ENCODE data around the gene BPI. TPM values are rescaled to one million over a fixed set of nuclear protein-coding genes. Genes with fewer than 3 reads are reported as not detected.
"Not testable (repeated sequence)": the region's sequence is repeated elsewhere in the genome, so short reads cannot be mapped to it uniquely, and the experiment has no call there.

BPI gene
- 0.91 and 1.5 TPM in 2 replicates for total RNA-seq (2014; rRNA removed; shearing (Covaris generic))

- DNase-seq (ENCODE audit: low read depth): peak; percentile 87
Measured at GRCh38 chr20:38303908-38304379, at the start of gene BPI. Gene BPI, plus strand, starts transcription at chr20:38304156. Its CDS starts 68 bp downstream, at chr20:38304224.

DNA sequence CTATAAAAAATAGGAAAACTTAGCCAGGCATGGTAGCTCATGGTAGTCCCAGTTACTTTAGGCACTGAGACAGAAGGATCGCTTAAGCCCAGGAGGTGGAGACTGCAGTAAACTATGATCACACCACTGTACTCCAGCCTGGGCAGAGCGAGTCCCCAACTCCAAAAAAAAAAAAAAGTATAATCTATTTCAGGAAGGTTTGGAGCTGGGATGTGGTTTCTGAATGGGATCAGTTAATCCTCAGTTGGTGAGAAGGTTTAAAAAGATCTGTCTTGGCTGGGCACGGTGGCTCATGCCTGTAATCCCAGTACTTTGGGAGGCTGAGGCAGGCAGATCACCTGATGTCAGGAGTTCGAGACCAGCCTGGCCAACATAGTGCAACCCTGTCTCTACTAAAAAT is 49.3 kb upstream of the BPI start:
- not testable (repeated sequence) for DNase-seq (ENCODE audit: low read depth)

GRCh38 chr20:38255393-38255792 is 48.6 kb upstream of the BPI start:
- DNase-seq (ENCODE audit: low read depth): no peak

- DNase-seq (ENCODE audit: low read depth): no peak
Measured at GRCh38 chr20:38256021-38256420, 47.9 kb upstream of the BPI start.

GRCh38 chr20:38256966-38257365 is 47.0 kb upstream of the BPI start:
- DNase-seq (ENCODE audit: low read depth): no peak

GRCh38 chr20:38258545-38259215 is 45.3 kb upstream of the BPI start:
- no peak for DNase-seq (ENCODE audit: low read depth)

DNA sequence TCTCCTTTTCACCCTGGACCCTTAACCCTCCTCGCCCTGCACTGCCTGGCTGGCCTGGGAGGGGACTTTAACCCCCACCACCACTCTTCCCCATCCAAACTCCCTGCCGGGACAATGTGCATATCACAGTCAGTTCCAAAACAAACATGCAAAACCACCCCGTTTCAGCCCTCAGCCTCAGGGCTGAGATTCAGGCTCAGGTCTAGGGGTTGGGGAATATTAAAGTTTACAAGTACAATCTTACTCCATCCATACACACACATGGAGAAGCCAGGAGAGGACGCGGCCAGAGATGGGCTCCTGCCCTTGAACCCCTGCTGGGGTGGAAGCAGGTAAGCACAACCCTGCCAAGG is 44.0 kb upstream of the BPI start:
- DNase-seq (ENCODE audit: low read depth): peak; percentile 55

DNA sequence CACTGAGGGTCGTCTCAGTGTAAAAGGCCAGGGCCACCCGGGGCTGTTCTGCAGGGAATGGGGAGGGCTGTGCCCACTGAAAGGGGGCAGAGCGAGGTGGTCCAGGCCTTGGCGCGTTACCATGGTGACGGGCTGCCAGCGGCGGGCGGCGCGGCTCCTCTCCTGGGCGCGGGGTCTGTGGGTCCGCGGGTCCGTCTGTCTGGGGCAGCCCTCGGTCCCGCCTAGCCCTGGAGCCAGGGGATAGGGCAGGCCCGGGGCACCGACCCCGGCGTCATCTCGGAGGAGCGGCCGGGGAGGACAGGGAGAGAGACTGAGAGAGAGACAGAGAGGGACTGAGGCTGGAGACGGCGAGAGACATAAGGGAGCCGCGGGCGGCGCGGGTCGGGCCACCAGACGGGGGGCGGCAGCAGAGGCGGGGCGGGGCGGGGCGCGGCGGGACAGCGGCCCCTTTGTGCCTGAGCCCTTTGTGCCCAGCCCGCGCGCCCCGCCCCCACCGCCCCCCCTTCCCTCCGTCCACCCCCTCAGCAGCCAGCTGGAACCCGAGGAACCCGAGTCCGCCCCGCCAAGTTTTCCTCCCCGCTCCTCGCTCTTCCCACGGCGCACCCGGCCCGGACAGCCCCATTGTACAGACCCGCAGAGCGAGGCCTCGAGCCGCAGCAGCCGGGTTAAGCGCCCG is 43.4 kb upstream of the BPI start, which contains the start of gene KIAA1755:
KIAA1755 (minus strand) TSS at position 358 of the 676 bp plus-strand sequence; CDS start at position 123, 235 bp downstream.
- DNase-seq (ENCODE audit: low read depth): peak; percentile 30

- DNase-seq (ENCODE audit: low read depth): no peak
Measured at GRCh38 chr20:38261054-38261390, 42.9 kb upstream of the BPI start.

DNA sequence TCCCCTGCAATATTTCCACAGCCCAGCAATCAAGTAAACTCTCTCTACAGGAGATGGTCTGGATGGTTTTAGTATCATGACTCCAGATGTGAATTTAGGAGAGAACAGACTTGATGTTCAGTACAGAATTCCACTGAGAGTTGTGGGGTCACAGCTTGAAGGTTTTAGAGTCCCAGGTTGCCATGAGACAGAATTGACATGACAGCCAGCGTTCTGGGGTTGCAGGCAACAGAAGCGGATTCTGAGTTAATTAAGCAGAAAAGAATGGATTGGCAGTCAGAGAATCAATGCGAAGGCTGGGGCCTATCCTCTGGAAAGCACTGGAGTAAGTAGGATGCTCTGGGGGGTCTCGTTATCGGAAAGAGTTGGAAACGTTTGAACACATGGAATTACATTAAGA is 41.0 kb upstream of the BPI start:
- no peak for DNase-seq (ENCODE audit: low read depth)

- no peak for DNase-seq (ENCODE audit: low read depth)
Measured at GRCh38 chr20:38266426-38266825, 37.5 kb upstream of the BPI start.

GRCh38 chr20:38267296-38267695 is 36.7 kb upstream of the BPI start:
- DNase-seq (ENCODE audit: low read depth): no peak

- DNase-seq (ENCODE audit: low read depth): no peak
Measured at GRCh38 chr20:38267901-38268514, 35.9 kb upstream of the BPI start.

GRCh38 chr20:38269040-38269439 is 34.9 kb upstream of the BPI start:
- no peak for DNase-seq (ENCODE audit: low read depth)

DNA sequence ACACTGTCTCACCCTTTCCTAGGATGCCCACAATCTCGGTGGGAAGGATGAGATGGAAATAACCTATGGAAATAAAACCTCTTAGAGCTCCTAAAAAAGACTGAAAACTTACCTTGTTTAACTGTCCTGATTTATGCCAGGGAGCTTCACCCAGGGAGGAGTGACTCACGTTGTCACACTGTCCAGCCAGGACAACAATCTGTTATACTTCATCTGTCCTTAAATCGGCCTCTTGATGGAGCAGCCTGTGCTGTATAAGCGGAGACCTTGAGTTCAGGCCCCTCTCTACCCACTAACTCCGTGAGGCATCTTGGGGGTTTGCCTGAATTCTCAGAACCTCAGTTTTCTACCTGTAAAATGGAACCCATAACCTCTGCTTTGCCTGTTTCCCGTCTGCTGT is 34.2 kb upstream of the BPI start:
- peak; percentile 65 for DNase-seq (ENCODE audit: low read depth)

- DNase-seq (ENCODE audit: low read depth): peak; percentile 100
Measured at GRCh38 chr20:38270869-38271605, 32.9 kb upstream of the BPI start.

DNA sequence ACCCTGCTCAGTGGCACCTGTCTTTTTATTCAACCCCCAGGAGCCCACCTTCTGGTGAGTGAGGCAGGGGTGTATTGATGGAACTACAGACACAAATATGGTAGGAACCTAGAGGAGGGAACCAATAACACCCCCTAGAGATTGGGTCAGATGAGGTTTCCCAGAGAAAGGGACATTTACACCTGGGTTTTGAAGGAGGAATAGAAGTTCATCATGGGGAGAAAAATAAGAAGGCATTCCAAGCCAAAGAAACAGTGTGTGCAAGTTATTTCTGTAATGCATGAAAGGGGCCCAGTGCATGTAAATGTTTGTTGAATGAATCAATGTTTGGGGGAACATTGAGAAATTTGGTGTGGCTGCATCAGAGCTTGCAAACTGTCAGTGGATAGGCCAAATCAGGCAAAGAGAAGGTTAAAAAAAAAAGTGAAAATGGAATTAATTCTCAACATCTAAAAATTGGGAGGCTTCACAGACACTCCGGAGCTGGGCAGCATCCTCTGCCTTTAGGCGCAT is 32.3 kb upstream of the BPI start:
- no peak for DNase-seq (ENCODE audit: low read depth)

GRCh38 chr20:38272398-38272797 is 31.6 kb upstream of the BPI start:
- DNase-seq (ENCODE audit: low read depth): peak; percentile 92

GRCh38 chr20:38272961-38273360 is 31.0 kb upstream of the BPI start:
- DNase-seq (ENCODE audit: low read depth): peak; percentile 93

- DNase-seq (ENCODE audit: low read depth): peak; percentile 96
Measured at GRCh38 chr20:38275815-38276550, 28.0 kb upstream of the BPI start.

DNA sequence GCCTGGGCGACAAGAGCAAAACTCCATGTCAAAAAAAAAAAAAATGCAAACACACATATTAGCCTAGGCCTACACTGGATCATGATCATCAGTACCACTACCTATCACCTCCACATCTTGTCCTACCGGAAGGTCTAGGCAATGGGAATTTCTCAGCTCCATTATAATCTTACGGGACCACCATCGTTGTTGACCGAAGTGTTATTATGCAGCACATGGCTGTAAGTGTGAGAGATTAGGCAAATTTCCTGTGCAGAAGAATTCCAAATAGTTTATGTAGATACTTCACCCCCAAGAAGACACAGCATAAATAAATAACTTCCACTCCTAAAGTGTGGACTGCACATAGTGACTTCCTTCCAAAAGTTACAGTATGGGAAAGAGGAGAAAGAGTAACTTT is 26.7 kb upstream of the BPI start:
- no peak for DNase-seq (ENCODE audit: low read depth)

All from M059J (cell line).